ENCODE data around the gene ZSWIM5.
"Not testable (repeated sequence)": the region's sequence is repeated elsewhere in the genome, so short reads cannot be mapped to it uniquely, and the experiment has no call there.

ZSWIM5 gene

DNA sequence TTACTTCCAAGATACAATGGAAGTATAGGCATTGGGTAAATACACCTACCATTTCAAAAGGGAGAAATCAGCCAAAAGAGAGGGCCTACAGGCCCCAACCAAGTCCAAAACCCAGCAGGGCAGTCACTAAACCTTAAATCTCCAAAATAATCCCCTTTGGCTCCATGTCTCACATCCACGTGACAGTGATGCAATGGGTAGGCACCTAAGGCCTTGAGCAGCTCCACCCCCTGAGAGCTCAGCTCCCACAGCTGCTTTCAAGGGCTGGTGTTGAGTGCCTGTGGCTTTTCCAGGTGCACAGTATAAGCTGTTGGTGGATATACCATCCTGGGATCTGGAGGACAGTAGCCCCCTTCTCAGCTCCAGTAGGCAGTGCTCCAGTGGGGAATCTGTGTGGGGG, 121.8 kb downstream of the ZSWIM5 start:
- DNase-seq, result no peak

DNA sequence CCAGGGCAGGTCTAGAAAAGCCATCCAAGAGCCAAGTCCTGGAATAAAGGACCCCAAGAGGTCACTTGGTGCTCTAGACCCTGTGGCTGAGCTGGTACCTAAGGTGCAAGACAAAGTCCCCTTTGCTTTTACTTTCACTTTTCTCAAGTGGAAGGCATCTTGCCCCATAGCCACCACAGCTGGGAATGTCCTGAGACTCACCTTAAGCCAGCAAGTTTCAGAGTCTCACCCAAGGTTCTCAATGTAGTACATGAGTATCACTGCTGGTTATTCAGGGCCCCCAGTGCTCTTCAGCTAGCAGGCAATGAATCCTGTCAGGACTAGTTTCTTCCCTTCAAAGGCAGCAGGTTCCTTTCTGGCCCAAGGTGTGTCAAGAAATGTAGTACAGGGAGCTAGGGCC, 126.9 kb downstream of the ZSWIM5 start:
- no peak for DNase-seq

DNA sequence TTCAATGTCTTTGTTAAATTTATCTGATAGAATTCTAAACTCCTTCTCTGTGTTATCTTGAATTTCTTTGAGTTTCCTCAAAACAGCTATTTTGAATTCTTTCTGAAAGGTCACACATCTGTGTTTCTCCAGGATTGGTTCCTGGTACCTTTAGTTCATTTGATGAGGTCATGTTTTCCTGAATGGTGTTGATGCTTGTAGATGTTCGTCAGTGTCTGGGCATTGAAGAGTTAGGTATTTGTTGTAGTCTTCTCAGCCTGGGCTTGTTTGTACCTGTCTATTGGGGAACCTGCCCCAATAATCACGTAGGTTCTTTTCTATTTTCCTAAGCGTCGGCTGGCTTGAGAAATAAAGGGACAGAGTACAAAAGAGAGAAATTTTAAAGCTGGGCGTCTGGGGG, 129.4 kb downstream of the ZSWIM5 start:
- DNase-seq, result not testable (repeated sequence)

DNA sequence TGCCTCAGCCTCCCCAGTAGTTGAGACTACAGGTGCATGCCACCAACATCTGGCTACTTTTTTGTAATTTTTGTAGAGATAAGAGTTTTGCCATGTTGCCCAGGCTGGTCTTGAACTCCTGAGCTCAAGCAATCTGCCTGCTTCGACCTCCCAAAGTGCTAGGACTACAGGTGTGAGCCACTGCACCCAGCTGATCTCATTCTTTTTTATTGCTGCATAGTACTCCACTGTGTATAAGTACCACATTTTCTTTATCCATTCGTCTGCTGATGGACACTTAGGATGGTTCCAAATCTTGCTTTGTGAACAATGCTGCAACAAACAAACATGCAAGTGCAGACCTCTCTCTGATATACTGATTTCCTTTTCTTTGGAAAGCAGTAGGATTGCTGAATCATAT, 134.8 kb downstream of the ZSWIM5 start:
- DNase-seq, result no peak

DNA sequence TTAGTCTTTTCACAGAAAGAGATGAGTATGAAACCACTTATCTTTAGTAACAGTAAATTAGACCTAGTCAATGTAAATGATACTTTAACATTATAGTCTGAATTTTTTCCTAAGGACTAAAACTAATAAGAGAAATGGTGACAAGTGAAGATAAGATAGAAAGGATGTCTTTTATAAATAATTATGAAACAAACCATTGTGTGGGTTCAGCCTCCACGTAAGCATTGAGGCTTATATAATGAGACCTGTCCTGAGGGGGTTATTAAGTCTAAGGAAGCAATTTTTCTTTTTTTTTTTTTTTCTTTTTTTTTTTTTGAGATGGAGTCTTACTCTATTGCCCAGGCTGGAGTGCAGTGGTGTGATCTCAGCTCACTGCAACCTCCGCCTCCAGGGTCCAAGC, 138.6 kb downstream of the ZSWIM5 start:
- DNase-seq, result no peak

DNA sequence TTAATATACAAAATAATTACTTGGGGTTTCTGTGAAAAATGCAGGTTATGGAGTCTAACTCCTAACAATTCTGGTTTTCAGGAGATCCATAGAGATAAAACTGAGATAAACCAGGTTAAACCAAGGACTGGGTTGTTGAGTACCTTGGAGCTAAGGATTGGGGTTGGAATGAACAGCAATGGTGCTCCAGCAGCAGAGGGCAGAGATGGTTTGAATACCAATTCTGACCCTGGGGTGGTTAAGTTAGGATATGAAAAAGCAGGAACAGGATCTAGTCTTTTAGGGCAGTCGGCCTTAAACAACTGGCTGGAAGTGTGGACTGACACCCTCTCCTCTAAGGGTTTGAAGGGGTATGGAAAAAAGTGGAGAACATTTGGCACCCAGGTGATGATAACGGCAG, 141.3 kb downstream of the ZSWIM5 start:
- no peak for DNase-seq

DNA sequence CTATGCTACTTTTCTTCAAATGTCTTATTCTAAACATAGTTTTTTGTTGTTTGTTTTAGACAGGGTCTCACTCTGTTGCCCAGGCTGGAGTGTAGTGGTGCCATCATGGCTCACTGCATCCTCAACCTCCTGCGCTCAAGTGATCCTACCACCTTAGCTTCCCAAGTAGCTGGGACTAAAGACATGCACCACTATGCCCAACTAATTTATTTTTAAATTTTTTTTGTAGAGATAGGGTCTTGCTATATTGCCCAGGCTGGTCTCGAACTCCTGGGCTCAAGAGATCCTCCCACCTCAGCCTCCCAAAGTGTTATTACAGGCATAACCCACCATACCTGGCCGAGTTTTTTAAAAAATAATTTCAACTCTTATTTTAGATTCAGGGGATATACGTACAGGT, 143.9 kb downstream of the ZSWIM5 start:
- DNase-seq, result not testable (repeated sequence)

DNA sequence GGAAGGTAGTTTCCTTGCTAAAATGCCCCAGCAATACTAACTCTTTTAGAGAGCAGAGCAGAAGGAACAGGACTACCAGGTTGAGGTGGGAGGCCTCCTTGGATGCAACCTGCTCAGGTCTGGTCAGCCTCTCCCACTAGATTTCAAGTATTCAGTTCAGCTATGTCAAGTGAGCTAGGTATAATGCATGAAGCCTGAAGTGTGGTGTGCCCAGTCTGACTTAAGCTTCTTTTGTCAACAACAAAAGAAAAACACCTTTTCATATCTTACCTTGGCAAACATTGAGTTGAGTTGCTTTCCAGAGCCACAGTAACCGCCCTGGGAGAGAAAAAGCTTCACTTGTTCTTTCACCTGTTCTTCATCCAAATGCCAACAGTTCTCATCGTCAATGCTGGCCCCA, 146.6 kb downstream of the ZSWIM5 start:
- no peak for DNase-seq

DNA sequence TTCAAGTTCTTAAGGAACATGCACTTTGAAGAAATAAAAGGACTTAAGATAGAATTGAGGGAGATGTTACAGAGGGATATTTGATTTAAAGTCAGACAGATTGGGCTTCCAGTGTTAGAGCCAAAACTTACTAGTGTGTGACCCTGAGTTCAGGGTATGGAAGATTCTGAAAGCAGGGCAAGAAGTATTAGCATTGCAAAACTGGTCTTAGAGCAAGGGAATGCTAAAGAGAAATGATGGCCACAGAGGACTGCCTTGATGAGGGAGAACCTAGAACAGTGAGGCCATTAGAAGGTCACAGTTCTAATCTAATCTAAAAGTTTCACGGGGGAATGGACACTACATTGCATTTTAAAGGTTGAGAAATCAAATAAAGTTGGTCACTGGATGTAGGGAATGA, 148.9 kb downstream of the ZSWIM5 start:
- no peak for DNase-seq

DNA sequence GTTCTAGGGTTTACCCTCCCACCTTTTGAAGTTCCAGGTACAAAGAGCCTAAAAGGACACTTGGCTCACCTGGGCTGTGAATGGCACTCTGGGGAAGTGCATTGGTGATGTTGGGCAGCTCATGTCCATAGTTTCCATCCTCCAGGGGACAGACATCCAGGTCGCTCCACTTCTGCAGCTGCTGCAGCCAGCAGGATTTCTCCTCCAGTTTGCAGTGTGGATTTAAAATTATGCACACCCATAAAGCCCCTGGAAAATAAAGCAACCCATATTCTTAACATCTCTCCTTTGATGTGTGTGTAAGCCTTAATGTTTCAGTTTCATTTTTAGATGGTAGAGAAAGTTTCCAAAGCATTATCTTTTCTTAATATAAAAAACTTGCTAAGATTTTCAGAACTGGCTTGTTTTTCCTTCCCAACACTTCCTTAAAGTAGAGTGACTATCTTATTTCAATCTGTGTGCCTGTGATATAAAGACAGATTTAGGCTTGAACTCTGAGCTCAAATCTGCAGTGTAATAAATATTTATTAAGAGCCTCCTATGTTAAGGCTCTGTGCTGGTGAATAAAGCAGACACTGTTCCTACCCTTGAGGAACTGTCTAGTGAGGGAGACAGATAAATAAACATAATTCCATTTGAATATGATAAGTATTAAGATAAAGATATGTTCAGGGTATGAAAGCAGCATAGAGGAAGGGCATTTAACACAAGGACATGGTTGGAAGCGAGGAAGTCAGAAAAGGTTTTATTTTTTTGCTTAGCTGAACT, 155.2 kb downstream of the ZSWIM5 start:
- no peak for DNase-seq

DNA sequence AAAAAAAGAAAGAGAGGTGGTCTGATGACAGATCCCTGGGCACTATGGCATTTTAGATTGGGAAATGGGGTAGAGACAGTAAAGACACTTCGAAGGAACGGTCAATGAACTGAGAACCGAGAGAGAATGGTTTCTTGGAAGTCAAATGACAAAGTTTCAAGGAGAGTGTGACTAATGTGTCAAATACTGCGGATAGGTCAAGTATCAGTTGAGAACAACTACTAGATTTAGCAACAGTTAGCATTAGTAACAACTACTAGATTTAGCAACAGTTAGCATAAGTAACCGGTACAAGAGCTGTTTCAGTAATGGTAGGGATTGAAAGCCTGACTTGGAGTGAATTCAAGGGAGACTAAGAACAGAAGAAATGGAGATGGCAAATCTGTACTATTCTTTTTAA, 159.4 kb downstream of the ZSWIM5 start:
- no peak for DNase-seq

DNA sequence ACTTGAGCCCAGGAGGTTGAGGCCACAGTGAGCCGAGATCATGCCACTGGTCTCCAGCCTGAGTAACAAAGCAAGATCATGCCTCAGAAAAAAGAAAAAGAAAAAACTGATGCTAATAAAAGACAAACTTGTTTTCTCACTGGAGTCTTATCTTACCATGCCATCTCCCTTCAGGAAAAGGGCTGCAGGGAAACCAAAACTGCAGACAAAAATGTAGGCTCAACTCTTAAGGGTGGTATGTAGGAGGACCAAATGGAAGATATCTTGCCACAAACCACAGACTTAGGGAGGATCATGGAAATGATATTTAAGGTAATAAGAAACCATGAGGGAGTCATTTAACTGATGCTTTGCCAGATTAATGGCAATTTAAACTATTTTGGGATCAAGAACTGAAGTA, 161.5 kb downstream of the ZSWIM5 start:
- no peak for DNase-seq

DNA sequence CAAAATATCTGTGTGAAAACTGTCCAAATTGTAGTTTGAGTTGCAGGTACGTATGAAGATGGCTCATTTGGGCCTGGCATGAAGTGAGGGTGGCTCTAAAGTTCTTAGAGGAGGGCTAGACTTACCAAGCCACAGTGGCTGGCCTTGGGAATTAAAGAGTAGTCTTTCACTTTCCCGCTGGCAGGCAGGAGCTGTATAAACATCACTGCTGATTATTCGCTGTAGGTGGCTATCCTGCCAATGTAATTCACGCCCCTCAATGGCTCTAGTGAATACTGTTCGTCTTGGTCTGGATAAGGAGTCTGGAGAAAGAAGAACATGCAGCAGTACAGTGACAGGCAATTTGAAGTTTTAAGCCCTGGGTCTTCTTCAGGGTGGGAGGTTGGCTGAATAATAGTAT, 163.3 kb downstream of the ZSWIM5 start:
- DNase-seq, result no peak

DNA sequence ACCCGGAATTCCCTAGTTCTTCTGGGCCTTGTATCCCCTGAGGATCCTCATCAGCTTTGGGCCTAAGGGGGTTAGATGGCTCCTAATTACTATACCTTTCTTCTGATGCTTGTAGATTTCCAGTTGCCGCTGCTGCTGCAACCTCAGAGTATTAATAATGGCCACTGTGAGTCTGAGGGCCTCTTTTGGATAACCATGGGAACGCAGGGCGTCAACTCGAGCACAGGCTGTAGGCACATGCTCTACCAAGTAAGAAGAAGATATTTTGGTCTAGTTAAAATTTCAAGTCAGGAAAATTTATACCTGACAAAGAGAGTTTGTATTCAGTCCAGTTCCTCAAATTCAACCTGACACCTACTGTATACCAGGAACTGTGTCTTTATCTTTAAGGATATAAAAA, 166.1 kb downstream of the ZSWIM5 start:
- DNase-seq, result no peak

DNA sequence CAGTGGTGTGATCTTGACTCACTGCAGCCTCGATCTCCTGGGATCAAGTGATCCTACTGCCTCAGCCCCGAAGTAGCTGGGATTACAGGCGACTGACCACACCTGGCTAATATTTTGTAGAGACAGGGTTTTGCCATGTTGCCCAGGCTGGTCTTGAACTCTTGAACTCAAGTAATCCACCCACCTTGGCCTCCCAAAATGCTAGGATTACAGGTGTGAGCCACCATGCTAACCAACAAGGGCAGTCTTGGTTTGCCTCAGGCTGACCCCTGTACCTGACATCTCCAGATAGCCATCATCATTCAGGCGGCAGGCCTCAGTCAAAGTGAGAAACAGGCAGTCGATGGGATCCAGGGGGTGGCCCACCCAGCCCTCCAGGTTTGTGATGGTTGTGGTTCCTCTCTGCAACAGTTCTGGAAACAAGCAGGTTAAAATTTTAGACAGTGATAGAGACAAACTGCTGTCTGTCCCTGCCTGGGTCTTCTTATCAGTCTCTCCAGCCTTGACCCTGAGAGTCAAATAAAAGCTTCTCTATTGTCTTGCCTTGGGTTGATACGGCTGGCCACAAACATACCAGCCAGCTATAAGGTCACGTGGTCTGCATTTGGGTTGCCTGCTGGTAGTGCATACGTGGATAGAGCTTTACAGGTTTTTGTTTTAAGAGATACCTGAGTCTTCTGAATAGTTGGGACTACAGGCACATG, 167.6 kb downstream of the ZSWIM5 start:
- no peak for DNase-seq

DNA sequence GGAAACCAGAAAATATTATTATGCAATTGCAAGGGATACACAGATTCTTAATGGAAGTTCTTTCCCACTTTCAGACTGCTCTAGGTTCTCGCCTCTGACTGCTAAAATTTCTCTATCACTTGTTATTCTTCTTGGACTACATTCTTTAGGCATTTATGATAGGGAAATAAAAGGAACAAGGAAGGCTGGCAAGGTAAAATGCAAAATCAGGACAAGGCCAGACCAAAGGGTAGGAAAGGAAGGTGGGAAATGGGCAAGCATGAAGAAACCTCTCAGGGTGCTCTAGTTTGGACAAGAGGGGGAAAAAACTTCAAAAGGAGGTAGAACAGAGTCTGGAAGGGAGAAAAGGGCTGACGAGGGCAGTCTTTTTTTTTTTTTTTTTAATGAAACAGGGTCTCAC, 168.2 kb downstream of the ZSWIM5 start:
- no peak for DNase-seq

DNA sequence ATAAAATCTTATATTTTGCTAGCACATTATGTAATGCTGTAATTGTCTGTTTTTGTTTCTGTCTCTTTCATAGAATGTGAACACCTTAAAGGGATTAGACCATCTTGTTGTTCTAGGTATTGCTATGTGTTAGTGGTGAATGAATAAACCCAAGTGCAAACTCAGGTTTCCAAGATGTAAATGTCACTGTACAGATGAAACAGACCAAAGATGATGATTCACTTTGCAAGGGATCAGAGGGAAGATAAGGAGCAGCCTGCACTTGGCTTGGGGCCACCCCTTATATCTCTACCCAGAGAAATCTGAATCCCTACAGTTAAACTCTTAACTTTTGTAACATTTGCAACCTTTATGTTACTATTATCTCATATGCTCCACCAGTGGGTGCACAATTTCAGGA, 168.9 kb downstream of the ZSWIM5 start:
- no peak for DNase-seq

DNA sequence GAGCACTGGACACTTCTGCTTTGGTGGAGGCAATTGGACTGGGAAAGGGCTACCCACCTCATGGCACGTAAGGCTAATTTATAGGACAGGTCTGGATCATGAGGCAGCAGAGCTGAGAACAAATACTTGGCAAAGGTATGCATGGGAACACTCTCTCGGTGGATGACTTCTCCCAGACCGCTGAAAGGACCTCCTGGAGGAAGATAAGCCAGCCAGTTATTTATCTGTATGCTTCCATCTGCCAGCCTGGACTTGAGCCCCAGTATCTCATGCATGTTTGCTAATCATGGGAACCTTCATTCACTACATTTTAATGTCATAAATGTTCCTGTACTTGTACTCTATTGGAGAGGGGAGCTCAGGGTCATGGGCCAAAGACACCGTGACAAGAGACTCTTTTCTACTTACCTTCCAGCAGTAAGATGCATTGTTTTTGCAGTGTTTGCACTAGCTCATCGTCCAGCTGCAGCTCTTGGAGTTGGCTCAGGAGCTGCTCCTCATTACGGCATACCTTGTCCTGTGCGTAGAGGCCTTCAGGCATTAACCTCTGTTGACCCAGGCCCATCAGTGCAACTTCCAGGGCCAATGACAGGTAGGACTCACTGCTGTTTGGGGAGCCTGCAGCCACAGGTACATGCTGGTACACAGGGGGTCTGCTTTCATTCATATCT, 170.6 kb downstream of the ZSWIM5 start:
- no peak for DNase-seq

DNA sequence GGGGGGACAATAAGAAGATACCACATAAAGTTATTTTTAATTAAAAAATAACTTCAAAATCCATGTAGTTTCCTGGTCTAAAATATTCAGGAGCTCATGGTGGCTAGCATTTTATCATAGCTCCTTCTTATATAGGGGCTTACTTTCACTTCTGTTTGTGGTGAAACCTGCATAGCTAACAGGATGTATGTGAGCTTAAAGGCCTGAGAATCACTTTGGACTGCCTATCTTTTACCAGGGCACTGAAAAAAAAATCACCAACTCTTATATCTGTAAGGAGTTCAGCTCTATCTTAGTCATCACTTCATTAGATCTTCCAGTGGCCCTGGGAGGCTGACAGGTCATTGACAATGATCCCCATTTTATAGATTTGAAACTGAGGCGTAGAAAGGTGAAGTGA, 173.0 kb downstream of the ZSWIM5 start:
- DNase-seq, result no peak

DNA sequence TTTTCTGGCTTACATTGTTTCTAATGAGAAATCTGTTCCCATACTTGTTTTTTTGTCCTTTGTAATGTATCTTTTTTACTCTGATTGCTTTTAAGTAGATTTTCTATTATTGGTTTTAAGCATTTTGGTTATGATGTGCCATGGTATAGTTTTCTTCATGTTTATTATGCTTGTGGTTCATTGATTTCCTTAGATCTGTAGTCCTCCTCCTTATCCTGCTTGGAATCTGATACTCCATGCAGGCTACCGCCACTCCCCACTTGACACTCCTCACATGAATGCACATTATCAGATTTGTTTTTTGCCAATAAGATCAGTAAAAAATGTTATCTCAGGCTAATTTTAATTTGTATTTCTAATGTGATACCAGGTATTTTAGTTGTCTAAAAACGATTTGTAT, 173.6 kb downstream of the ZSWIM5 start:
- no peak for DNase-seq

DNA sequence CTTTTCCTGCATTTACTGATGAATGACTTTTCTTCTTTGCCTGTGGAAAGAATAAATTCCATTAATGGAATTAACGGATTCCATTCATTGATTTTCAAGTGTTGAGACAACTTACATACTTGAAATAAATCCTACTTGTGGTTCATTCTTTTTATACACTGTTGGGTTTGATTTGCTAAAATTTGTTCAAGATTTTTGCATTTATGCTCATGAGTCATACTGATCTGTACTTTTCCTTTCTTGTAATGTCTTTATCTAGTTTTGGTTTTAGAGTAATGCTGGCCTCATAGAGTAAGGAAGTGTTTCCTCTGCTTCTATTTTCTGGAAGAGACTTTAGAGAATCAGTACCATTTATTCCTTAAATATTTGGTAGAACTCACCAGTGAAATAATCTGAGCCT, 180.0 kb downstream of the ZSWIM5 start:
- no peak for DNase-seq

DNA sequence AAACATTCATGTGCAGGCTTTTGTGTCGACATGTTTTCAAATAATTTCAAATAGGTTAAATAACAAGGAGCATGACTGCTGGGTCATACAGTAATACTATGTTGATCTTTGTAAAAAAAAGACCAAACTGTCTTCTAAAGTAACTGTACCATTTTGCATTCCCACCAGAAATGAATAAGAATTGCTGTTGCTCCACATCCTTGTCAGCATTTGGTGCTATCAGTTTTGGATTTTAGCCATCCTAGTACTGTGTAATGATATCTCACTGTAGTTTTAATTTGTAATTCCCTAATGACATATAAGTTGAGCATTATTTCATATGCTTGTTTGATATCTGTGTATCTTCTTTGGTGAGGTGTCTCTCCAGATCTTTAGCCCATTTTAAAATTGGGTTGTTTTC, 182.7 kb downstream of the ZSWIM5 start:
- DNase-seq, result no peak

DNA sequence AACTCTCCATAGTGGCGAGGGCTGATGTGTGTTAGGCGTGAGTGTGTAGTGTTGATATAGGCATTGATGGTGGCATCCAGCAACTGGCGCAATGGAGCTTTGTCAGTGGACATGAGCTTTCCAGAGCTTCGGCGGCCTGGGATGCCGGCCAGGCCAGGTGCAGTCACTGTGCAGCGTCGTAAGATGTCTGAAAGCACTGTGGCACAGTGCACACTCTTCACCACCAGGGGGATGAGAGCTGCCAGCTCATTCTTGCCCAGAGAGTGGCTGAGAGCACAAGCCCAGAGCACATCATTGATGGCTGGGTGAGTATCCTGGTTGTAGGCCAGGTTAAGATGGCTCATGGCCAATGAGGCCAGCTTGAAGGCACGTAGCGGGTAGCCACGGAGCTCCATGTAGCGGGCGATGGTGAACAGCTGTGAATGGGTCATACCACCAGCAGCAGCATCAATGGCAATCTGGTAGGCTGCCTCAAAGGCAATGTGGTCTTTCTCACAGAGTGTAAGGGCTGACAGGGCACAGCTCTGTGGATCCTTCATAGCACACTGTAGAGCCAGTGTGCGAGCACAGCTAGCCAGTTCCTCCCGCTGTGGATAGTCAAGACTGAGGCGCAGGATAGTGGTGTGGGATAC, 187.7 kb downstream of the ZSWIM5 start:
- DNase-seq, result peak; percentile 42

DNA sequence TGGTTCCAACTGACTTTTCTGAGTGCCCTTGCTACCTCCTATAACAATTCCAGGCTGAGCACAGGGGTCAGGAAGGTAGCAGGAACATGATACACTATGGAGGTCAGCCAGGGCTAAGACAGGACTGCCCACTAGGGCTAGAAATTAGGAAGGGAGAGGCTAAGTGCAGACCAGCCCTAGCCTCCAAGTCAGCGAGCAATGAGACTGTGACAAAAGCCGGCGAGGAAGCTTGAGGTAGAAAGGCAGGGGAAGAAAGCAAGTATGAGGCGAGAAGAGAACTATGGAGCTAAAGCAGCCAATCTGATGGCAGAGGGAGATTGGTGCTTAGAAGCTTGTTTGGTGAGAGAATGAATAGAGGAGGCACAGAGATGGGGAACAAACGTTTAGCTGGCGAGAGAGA, 189.6 kb downstream of the ZSWIM5 start:
- DNase-seq, result no peak
